Measurements from ENCODE around the gene CAPN5. TPM values are rescaled to one million over a fixed set of nuclear protein-coding genes. Genes with fewer than 3 reads are reported as not detected.

The CAPN5 gene
- total RNA-seq = 19.0 and 27.5 TPM in 2 replicates

GRCh38 chr11:77066229-77067042 lies at the start of gene CAPN5:
Gene CAPN5, plus strand, starts transcription at chr11:77066971. Its CDS starts 17,916 bp downstream, at chr11:77084887.

DNA sequence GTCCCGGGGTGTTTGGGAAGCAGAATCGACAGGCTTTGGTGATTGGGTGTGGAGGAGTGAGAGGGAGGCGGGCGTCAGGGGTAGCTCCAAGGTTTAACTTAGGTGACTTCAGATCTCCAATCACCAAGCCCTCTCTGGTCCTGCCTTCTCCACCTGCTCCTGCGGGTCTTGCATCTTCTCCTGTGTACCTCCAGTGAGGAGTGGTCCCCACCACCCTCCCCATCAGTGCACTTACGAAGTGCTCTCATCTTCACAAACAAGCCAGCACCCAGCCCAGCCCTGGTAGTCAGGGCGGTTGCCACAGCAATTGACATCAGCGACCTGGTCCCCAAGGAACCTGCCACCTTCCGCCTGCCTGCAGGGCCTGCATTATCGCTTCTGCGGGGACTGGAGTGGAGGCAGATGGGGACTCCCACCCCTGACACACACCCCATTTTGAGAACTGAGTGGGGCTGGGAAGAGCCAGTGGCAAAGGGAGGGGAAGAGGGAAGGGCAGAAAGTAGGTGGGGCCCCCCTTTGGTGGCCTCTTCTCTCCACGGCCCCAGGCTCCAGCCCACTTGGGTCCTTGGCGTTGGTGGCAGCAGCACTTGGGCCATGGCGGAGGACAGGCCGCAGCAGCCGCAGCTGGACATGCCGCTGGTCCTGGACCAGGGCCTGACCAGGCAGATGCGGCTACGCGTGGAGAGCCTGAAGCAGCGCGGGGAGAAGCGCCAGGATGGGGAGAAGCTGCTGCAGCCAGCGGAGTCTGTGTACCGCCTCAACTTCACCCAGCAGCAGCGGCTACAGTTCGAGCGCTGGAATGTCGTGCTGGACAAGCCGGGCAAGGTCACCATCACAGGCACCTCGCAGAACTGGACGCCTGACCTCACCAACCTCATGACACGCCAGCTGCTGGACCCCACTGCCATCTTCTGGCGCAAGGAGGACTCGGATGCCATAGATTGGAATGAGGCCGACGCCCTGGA lies 35.8 kb downstream of the CAPN5 start, which contains the start of gene OMP:
TSS of gene OMP (plus strand) at position 595 of the 965 bp plus-strand sequence. CDS start at position 595, 0 bp downstream.

DNA sequence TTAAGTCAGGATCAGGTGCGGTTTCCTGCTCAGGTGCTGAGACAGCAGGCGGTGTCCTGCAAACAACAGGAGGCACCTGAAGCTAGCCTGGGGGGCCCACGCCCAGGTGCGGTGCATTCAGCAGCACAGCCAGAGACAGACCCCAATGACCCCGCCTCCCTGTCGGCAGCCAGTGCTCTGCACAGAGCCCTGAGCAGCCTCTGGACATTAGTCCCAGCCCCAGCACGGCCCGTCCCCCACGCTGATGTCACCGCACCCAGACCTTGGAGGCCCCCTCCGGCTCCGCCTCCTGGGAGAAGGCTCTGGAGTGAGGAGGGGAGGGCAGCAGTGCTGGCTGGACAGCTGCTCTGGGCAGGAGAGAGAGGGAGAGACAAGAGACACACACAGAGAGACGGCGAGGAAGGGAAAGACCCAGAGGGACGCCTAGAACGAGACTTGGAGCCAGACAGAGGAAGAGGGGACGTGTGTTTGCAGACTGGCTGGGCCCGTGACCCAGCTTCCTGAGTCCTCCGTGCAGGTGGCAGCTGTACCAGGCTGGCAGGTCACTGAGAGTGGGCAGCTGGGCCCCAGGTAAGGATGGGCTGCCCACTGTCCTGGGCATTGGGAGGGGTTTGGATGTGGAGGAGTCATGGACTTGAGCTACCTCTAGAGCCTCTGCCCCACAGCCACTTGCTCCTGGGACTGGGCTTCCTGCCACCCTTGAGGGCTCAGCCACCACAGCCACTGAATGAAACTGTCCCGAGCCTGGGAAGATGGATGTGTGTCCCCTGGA lies 61.3 kb downstream of the CAPN5 start, which contains the start of gene MYO7A:
TSS of gene MYO7A (plus strand) at position 327 of the 772 bp plus-strand sequence. CDS start 2,389 bp downstream, outside the sequence.

Other genes starting within 250 kb of the CAPN5 start
- gene ACER3, start 206.1 kb upstream of the CAPN5 start, total RNA-seq = 8.7 and 20.9 TPM in 2 replicates
- gene B3GNT6, start 32.6 kb upstream of the CAPN5 start, total RNA-seq = not detected in 2 replicates
- gene OMP, start 35.9 kb downstream of the CAPN5 start, total RNA-seq = not detected in 2 replicates
- 0.16 and 0.90 TPM in 2 replicates for gene MYO7A, start 61.3 kb downstream of the CAPN5 start, total RNA-seq
- not detected in 2 replicates for gene GDPD4, start 234.7 kb downstream of the CAPN5 start, total RNA-seq

Measured in cardiac atrium fibroblast (primary cell).